Endothelial cell of umbilical vein (primary cell): ENCODE data around the gene PBLD. TPM values are rescaled to one million over a fixed set of nuclear protein-coding genes. Genes with fewer than 3 reads are reported as not detected.
A peak's percentile ranks its signal among the peaks of the same experiment; 100 is the strongest.

Source experiments
- BruUV-seq: library from RNA; stranded (reverse); fragments of 400-500 nt; replicated peaks from 2 replicates; lab custom pipeline; 2021; lab: Mats Ljungman, UMichigan
- CTCF ChIA-PET: fragments of 300-600, 350-600 bp; sonication (Branson Sonifier 250); formaldehyde crosslinking; loops from one replicate; lab custom pipeline; 2021; ENCODE audit warnings: antibody characterized with exemption, inconsistent platforms; lab: Charles Lee
- POLR2A ChIA-PET: fragments of 300-600, 350-600 bp; sonication (Branson Sonifier 250); formaldehyde crosslinking; loops from one replicate; lab custom pipeline; 2021; ENCODE audit warnings: antibody characterized with exemption, inconsistent platforms; lab: Charles Lee
- DNase-seq: peaks from one replicate; pipeline ENCODE4 v3.0.0-alpha.2; 2011; ENCODE audit warnings: low read depth, low spot score
- FAIRE-seq: peaks from 2 replicates; lab custom pipeline; 2011; peaks lifted over from hg19 to GRCh38; lab: Jason Lieb, UNC
- H2AFZ ChIP-seq: 2 replicates; pipeline ENCODE4 v1.6.0; 2012; ENCODE audit warnings: low read depth, low read length, control low read depth, inconsistent platforms
- H3K27ac ChIP-seq: 2 replicates; pipeline ENCODE4 v1.5.1; 2011; ENCODE audit warnings: low read depth, mild to moderate bottlenecking, control low read depth, low read length, moderate library complexity; ENCODE audit not compliant: insufficient read depth
- H3K27me3 ChIP-seq, 2 experiments: 2 replicates each; pipeline versions ENCODE4 v1.6.0 to v1.6.1; 2011; ENCODE audit warnings: low read length in 2 of 2, mixed read lengths in 1 of 2; ENCODE audit not compliant: control insufficient read depth in 2 of 2, insufficient read depth in 2 of 2
- H3K36me3 ChIP-seq, 2 experiments: 2 replicates in 1 of 2; 3 replicates in 1 of 2; pipeline ENCODE4 v1.5.1; 2011; ENCODE audit warnings: low read length in 2 of 2, mild to moderate bottlenecking in 1 of 2, moderate library complexity in 1 of 2; ENCODE audit not compliant: control insufficient read depth in 2 of 2, insufficient read depth in 2 of 2; ENCODE audit errors: extremely low read depth in 1 of 2
- H3K4me1 ChIP-seq: 3 replicates; pipeline ENCODE4 v1.5.1; 2011; ENCODE audit warnings: mild to moderate bottlenecking, low read length; ENCODE audit not compliant: control insufficient read depth, insufficient read depth; ENCODE audit errors: extremely low read depth
- H3K4me2 ChIP-seq: 2 replicates; pipeline ENCODE4 v1.6.1; 2011; ENCODE audit warnings: low read length, control low read depth, mixed read lengths; ENCODE audit not compliant: insufficient read depth
- H3K4me3 ChIP-seq, 3 experiments: fragments of 200-600 bp in 1 of 3; sonication (generic), shearing (Covaris generic) in 1 of 3; replicated peaks in 1 of 3; 2 replicates each; pipeline ENCODE4 v1.5.1; 2011 to 2016; ENCODE audit warnings: control low read depth in 3 of 3, low read length in 3 of 3, mild to moderate bottlenecking in 2 of 3, inconsistent platforms in 1 of 3, low read depth in 1 of 3, moderate library complexity in 1 of 3; ENCODE audit not compliant: insufficient read depth in 1 of 3
- H3K79me2 ChIP-seq: 2 replicates; pipeline ENCODE4 v1.6.0; 2012; ENCODE audit warnings: low read length, inconsistent platforms; ENCODE audit not compliant: control insufficient read depth, insufficient read depth
- H3K9ac ChIP-seq: replicated peaks from 2 replicates; pipeline ENCODE3; 2011; ENCODE audit warnings: low read length, control low read depth; ENCODE audit not compliant: insufficient read depth; ENCODE audit errors: extremely low read depth
- H3K9me1 ChIP-seq: replicated peaks from 3 replicates; pipeline ENCODE4 v1.6.0; 2011; ENCODE audit warnings: mild to moderate bottlenecking, low read length; ENCODE audit not compliant: control insufficient read depth, insufficient read depth; ENCODE audit errors: extremely low read depth
- H3K9me3 ChIP-seq: replicated peaks from 2 replicates; pipeline ENCODE4 v1.5.1; 2012; ENCODE audit warnings: low read length, inconsistent platforms; ENCODE audit not compliant: control insufficient read depth, insufficient read depth
- H4K20me1 ChIP-seq: replicated peaks from 2 replicates; pipeline ENCODE3; 2011; ENCODE audit warnings: mild to moderate bottlenecking, low read length; ENCODE audit not compliant: control insufficient read depth, insufficient read depth; ENCODE audit errors: extremely low read depth
- CTCF ChIP-seq, 2 donors: IDR thresholded peaks; 1 replicate in 1 of 2; 2 replicates in 1 of 2; pipeline ENCODE4 v1.5.1; 2011; ENCODE audit warnings: low read length in 2 of 2, mild to moderate bottlenecking in 2 of 2, moderate library complexity in 2 of 2, control low read depth in 1 of 2, inconsistent platforms in 1 of 2, low read depth in 1 of 2; ENCODE audit not compliant: insufficient read depth in 1 of 2; ENCODE audit errors: extremely low read depth in 1 of 2
- EZH2 ChIP-seq: IDR thresholded peaks from 2 replicates; pipeline ENCODE4 v1.6.1; 2012; ENCODE audit warnings: borderline replicate concordance, low read depth, mild to moderate bottlenecking, moderate library complexity, low read length, inconsistent platforms; ENCODE audit not compliant: severe bottlenecking
- FOS ChIP-seq: IDR thresholded peaks from 2 replicates; pipeline ENCODE4 v1.6.1; 2011; ENCODE audit warnings: mild to moderate bottlenecking, low read length, moderate library complexity, borderline replicate concordance; ENCODE audit not compliant: insufficient read depth
- GATA2 ChIP-seq: IDR thresholded peaks from 2 replicates; pipeline ENCODE4 v1.7.0; 2011; ENCODE audit warnings: low read depth, mild to moderate bottlenecking, moderate library complexity, mixed read lengths, low read length; ENCODE audit not compliant: insufficient read length, insufficient read depth
- JUN ChIP-seq: IDR thresholded peaks from 2 replicates; pipeline ENCODE4 v1.6.1; 2011; ENCODE audit warnings: borderline replicate concordance, low read depth; ENCODE audit not compliant: insufficient read length, insufficient read depth
- MYC ChIP-seq: IDR thresholded peaks from one replicate; pipeline ENCODE4 v1.6.1; 2011; ENCODE audit warnings: mild to moderate bottlenecking, low read depth, low read length
- POLR2A ChIP-seq: IDR thresholded peaks from 2 replicates; pipeline ENCODE4 v1.6.1; 2012; ENCODE audit warnings: low read depth, mild to moderate bottlenecking, control low read depth, low read length
- POLR2AphosphoS5 ChIP-seq: IDR thresholded peaks from 2 replicates; pipeline ENCODE4 v1.6.1; 2012; ENCODE audit warnings: low read depth, mild to moderate bottlenecking, control low read depth, low read length, moderate library complexity; ENCODE audit not compliant: insufficient read depth
- dilution Hi-C: fragments of 300-500 bp; cut with MboI; formaldehyde crosslinking; loops from one replicate; pipeline ENCODE4 v1.15.0; 2019; ENCODE audit warnings: low sequenced_read_pairs; ENCODE audit not compliant: extremely low pct_ligation_motif_present
- intact Hi-C: fragments of 100-400 bp; cut with micrococcal nuclease; formaldehyde crosslinking; loops from one replicate; pipeline ENCODE4 v1.10.0; 2022
- polyA plus RNA-seq, 4 experiments: library from polyadenylated mRNA; depleted of rRNA in 3 of 4; stranded (reverse) in 3 of 4; unstranded in 1 of 4; fragments of >200 nt; gene quantifications; 2 replicates each; pipeline versions ENCODE4 v1.2.1 to v1.2.3, GENCODE V29; 2011 to 2012; ENCODE audit warnings: missing spikeins in 1 of 4
- total RNA-seq: library from RNA; stranded (reverse); gene quantifications from 2 replicates; pipeline ENCODE4 v1.2.3, GENCODE V29; 2021
- TF ChIP-seq, protein P1 (sequence below): IDR thresholded peaks from 2 replicates; pipeline ENCODE4 v1.6.1; 2011; ENCODE audit not compliant: insufficient read depth, insufficient read length

The PBLD gene
- total and polyA plus RNA-seq, 2 donors (not counting 3 experiments of a cell fraction or from before 2014, with no cell fraction given): 1.5 to 5.1 TPM

GRCh38 chr10:68336754-68337351, 4.1 kb upstream of the PBLD start:
- dilution Hi-C loops (no loop called here), intact Hi-C loops (no loop called here)
- H3K4me1 ChIP-seq: peaks cover 20% of the 10 kb centered on the region
- H3K9ac ChIP-seq: no peak overlapping the region
- BruUV-seq: no TSS peak
- H2AFZ ChIP-seq: no peak overlapping the region
- POLR2A ChIA-PET: no interaction called here
- FAIRE-seq (no peak), DNase-seq (no peak)
- peaks cover 18 to 28% of the 10 kb centered on the region in 2 experiments for H3K36me3 ChIP-seq
- H3K9me1 ChIP-seq: no peaks in the 10 kb centered on the region
- H3K27ac ChIP-seq: no peak overlapping the region
- H3K4me2 ChIP-seq: peak overlapping the region; percentile 98
- H4K20me1 ChIP-seq: peaks cover 32% of the 10 kb centered on the region
- CTCF ChIA-PET: interaction anchor here (3.2 kb wide), 1 partner anchor 12 kb away, joined by 12 read pairs; no protein-coding TSS in a partner anchor
- H3K27me3 ChIP-seq: no peaks in the 10 kb centered on the region
- TF ChIP-seq EZH2 (no peak), JUN (no peak), GATA2 (no peak), POLR2A (no peak), MYC (no peak), POLR2AphosphoS5 (no peak), FOS (no peak), CTCF (IDR thresholded peaks at IDR 0.05; ENCODE audit: extremely low read depth in 1 of 2, insufficient read depth in 1 of 2, low read depth in 1 of 2, low read length in 2 of 2) (no peak)
- TF ChIP-seq, protein P1, sequence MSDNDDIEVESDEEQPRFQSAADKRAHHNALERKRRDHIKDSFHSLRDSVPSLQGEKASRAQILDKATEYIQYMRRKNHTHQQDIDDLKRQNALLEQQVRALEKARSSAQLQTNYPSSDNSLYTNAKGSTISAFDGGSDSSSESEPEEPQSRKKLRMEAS: no peak
- no peaks in the 10 kb centered on the region for H3K9me3 ChIP-seq
- peaks cover 99% of the 10 kb centered on the region for H3K79me2 ChIP-seq
- no peak overlapping the region for H3K4me3 ChIP-seq
